PC-3 (cell line): Measurements from ENCODE around the gene MED28.

ENCODE experiments used
- CTCF ChIP-seq: fragments of 300-600 bp; sonication (generic); conservative IDR thresholded peaks from 2 replicates; pipeline ENCODE4 v1.5.1; 2017; ENCODE audit warnings: antibody characterized with exemption, low read depth, mild to moderate bottlenecking, low read length
- EZH2phosphoT487 ChIP-seq: fragments of 300-600 bp; sonication (generic); IDR thresholded peaks from 2 replicates; pipeline ENCODE4 v1.6.1; 2018; ENCODE audit warnings: mild to moderate bottlenecking, antibody characterized with exemption, low read length, borderline replicate concordance

DNA sequence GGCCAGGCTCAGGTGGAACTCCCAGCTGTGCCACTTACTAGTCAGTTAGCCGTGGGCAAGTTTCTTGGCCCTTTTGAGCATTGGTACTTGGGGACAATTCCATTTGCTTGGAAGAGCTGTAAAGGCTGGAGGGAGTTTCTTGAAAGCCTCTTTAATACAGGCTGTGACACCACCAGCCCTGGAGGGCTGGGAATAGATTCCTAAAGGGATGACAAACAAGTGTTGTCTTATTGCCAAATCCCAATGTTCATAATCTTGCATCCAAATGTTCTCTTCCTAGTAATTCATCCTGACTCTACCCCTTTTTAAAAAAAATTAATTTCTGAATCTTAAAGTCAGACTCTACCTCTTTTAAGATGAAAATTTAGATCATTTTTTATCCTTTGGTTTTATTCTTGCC lies 14.6 kb upstream of the MED28 start:
- TF ChIP-seq CTCF (no peak), EZH2phosphoT487 (no peak)
